ENCODE data around the gene MTMR3.

MTMR3 gene

GRCh38 chr22:29871684-29872083, 11.3 kb upstream of the MTMR3 start:
- no peak for DNase-seq

- DNase-seq: no peak
Measured at GRCh38 chr22:29872144-29872893, 10.7 kb upstream of the MTMR3 start.

- DNase-seq: no peak
Measured at GRCh38 chr22:29872989-29873388, 10.0 kb upstream of the MTMR3 start.

GRCh38 chr22:29873943-29874342, 9.0 kb upstream of the MTMR3 start:
- no peak for DNase-seq

GRCh38 chr22:29877620-29878019, 5.4 kb upstream of the MTMR3 start:
- no peak for DNase-seq

GRCh38 chr22:29879753-29880152, 3.2 kb upstream of the MTMR3 start:
- DNase-seq: peak; percentile 18

GRCh38 chr22:29882716-29883044, 294 bp upstream of the MTMR3 start:
- DNase-seq: no peak

GRCh38 chr22:29883775-29884097, 762 bp downstream of the MTMR3 start:
- DNase-seq: no peak

- DNase-seq: no peak
Measured at GRCh38 chr22:29885610-29886009, 2.6 kb downstream of the MTMR3 start.

GRCh38 chr22:29886596-29886995, 3.6 kb downstream of the MTMR3 start:
- DNase-seq: no peak

GRCh38 chr22:29887358-29887757, 4.4 kb downstream of the MTMR3 start:
- no peak for DNase-seq

GRCh38 chr22:29890760-29891159, 7.8 kb downstream of the MTMR3 start:
- no peak for DNase-seq

GRCh38 chr22:29892315-29893156, 9.6 kb downstream of the MTMR3 start:
- no peak for DNase-seq

- no peak for DNase-seq
Measured at GRCh38 chr22:29901354-29901753, 18.4 kb downstream of the MTMR3 start.

GRCh38 chr22:29903371-29903770, 20.4 kb downstream of the MTMR3 start:
- DNase-seq: no peak

- no peak for DNase-seq
Measured at GRCh38 chr22:29904020-29904419, 21.0 kb downstream of the MTMR3 start.

- DNase-seq: peak; percentile 11
Measured at GRCh38 chr22:29907753-29908515, 25.0 kb downstream of the MTMR3 start.

GRCh38 chr22:29912141-29912540, 29.2 kb downstream of the MTMR3 start:
- DNase-seq: no peak

- no peak for DNase-seq
Measured at GRCh38 chr22:29912605-29913398, 29.8 kb downstream of the MTMR3 start.

- DNase-seq: no peak
Measured at GRCh38 chr22:29914165-29914564, 31.2 kb downstream of the MTMR3 start.

GRCh38 chr22:29914991-29915533, 32.1 kb downstream of the MTMR3 start:
- DNase-seq: no peak

GRCh38 chr22:29916007-29916544, 33.1 kb downstream of the MTMR3 start:
- no peak for DNase-seq
